ENCODE data around the gene KIFC3.

KIFC3 gene

DNA sequence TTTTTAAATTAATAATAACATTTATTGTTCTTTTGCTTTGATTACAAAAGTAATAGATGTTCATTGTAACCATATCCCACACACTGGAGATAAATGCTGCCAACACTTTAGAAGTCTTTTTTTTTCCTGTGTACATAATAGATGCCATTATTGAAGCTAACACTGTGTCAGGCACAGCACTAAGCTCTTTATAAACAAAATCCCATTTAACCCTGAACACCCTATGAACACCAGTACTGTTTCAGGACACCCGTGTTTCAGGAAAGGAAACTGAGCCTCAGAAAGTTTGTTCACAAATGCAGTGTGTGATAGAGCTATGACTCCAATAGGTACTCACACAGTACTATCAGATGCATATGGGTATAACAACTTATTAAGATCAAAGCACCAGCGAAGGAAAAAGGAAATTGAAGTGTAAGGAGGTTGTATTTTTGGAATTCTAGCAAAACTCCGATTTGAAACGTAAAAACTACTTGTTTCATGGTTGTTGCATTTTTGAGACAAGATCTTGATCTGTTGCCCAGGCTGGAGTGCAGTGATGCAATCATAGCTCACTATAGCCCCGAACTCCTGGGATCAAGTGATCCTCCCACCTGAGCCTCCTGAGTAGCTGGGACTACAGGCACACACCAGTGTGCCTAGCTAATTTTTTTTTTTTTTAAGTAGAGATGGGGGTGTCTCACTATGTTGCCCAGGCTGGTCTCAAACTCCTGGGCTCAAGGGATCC lies 2.0 kb upstream of the KIFC3 start:
- Histone ChIP-seq H3K4me1 (ENCODE audit: low read length) (peaks cover 10% of the 10 kb centered on the region), H3K4me2 (ENCODE audit: low read length) (no peak overlapping the region)
- TF ChIP-seq EZH2phosphoT487 (IDR thresholded peaks at IDR 0.05; ENCODE audit: low read depth): no peak
- TF ChIP-seq, protein P1, sequence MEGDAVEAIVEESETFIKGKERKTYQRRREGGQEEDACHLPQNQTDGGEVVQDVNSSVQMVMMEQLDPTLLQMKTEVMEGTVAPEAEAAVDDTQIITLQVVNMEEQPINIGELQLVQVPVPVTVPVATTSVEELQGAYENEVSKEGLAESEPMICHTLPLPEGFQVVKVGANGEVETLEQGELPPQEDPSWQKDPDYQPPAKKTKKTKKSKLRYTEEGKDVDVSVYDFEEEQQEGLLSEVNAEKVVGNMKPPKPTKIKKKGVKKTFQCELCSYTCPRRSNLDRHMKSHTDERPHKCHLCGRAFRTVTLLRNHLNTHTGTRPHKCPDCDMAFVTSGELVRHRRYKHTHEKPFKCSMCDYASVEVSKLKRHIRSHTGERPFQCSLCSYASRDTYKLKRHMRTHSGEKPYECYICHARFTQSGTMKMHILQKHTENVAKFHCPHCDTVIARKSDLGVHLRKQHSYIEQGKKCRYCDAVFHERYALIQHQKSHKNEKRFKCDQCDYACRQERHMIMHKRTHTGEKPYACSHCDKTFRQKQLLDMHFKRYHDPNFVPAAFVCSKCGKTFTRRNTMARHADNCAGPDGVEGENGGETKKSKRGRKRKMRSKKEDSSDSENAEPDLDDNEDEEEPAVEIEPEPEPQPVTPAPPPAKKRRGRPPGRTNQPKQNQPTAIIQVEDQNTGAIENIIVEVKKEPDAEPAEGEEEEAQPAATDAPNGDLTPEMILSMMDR (IDR thresholded peaks at IDR 0.05; ENCODE audit: low read depth, low read length): no peak

DNA sequence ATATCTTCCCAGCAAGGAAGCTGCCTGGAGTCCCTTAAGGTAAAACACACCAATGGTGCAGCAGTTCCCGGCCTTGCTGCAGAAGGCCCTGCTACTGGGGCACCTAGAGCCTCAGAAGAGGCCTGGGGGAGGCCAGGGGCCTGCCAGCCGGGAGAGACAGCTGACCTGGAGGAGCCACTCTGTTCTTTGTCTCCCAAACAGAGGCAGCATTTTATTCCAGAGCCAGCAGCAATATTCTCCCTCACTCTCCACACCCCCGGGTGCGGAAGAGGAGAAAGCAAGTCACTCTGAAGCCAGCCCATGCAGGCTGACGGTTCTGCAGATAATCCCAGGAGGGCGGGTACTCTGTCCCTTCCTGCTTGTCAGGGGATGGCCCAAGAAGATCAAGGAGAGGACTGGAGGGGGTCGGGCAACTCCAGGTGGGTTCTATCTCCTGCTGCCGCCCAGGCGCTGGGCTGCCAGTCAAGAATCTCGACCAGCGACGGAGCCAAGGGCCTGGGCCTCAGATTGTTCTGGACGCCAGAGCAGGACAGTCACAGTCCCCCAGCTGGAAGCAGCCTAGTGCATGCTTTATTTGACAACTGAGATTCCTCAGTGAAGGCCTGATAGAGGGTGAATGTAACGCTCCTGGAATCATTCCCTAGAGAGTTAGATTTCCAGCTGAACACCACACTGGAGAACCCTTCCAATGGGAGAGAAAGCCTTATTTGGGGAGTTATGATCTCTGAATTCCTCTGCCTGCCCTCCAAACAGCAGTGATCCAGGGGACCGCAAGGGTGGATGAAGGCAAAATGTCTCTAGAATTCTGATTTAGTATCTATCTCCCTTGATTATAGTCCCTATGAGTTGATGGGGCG lies 1.1 kb upstream of the KIFC3 start:
- no peaks in the 10 kb centered on the region for H3K9me3 ChIP-seq (ENCODE audit: insufficient read depth, low read length)
- no peak overlapping the region for H3K9ac ChIP-seq (ENCODE audit: low read length)
- no peak for TF ChIP-seq EZH2phosphoT487 (IDR thresholded peaks at IDR 0.05; ENCODE audit: low read depth)
- TF ChIP-seq, protein P1 (IDR thresholded peaks at IDR 0.05; ENCODE audit: low read depth, low read length): no peak
- H3K4me3 ChIP-seq (ENCODE audit: low read length): no peak overlapping the region
- no peak overlapping the region for H2AFZ ChIP-seq (ENCODE audit: low read depth, low read length)
- H3K27me3 ChIP-seq (ENCODE audit: low read depth, low read length): peaks cover 45% of the 10 kb centered on the region
- no peaks in the 10 kb centered on the region for H3K79me2 ChIP-seq (ENCODE audit: low read length)
- peaks cover 6% of the 10 kb centered on the region for H3K4me1 ChIP-seq (ENCODE audit: low read length)
- no peaks in the 10 kb centered on the region for H4K20me1 ChIP-seq (ENCODE audit: insufficient read depth, low read length)
- no peak overlapping the region for H3K4me2 ChIP-seq (ENCODE audit: low read length)
- H3K36me3 ChIP-seq (replicated peaks; ENCODE audit: low read depth, low read length): no peaks in the 10 kb centered on the region
- H3K27ac ChIP-seq (ENCODE audit: low read length): no peak overlapping the region

More for the DNA sequence above, 2.0 kb upstream of the KIFC3 start:
- no peak overlapping the region for H3K27ac ChIP-seq (ENCODE audit: low read length)
- no peaks in the 10 kb centered on the region for H3K36me3 ChIP-seq (replicated peaks; ENCODE audit: low read depth, low read length)
- H3K4me3 ChIP-seq (ENCODE audit: low read length): no peak overlapping the region
- no peaks in the 10 kb centered on the region for H3K9me3 ChIP-seq (ENCODE audit: insufficient read depth, low read length)
- peaks cover 39% of the 10 kb centered on the region for H3K27me3 ChIP-seq (ENCODE audit: low read depth, low read length)
- H2AFZ ChIP-seq (ENCODE audit: low read depth, low read length): no peak overlapping the region
- no peaks in the 10 kb centered on the region for H4K20me1 ChIP-seq (ENCODE audit: insufficient read depth, low read length)
- no peaks in the 10 kb centered on the region for H3K79me2 ChIP-seq (ENCODE audit: low read length)
- no peak overlapping the region for H3K9ac ChIP-seq (ENCODE audit: low read length)

DNA sequence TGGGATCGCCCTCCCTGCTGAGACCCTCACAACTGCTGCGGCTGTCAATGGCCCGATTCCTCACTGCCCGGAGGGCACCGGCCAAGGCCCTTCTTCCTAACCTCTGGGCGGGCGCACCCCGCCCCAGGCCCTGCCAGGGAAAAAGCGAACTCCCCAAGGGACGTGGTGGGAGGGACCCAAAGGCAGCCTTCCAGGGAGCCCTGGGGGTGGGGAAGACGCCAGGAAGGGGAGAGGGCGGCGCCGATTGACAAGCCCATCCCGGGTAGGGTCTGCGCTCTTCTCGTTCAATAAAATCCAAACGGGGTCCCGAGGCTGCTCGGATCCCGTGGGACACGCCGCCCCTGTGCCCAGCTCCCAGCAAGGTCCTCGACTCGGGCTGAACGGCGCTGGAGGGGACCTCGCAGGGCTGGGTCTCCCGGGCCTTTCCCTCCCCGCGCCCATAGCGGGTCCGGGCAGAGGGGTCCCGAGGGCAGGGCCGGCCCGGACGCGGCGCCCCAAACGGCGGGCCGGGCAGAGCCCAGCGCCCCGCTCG lies 416 bp downstream of the KIFC3 start:
- no peak overlapping the region for H2AFZ ChIP-seq (ENCODE audit: low read depth, low read length)
- no peaks in the 10 kb centered on the region for H3K36me3 ChIP-seq (replicated peaks; ENCODE audit: low read depth, low read length)
- no peak overlapping the region for H3K27ac ChIP-seq (ENCODE audit: low read length)
- H3K4me3 ChIP-seq (ENCODE audit: low read length): no peak overlapping the region
- TF ChIP-seq, protein P1 (IDR thresholded peaks at IDR 0.05; ENCODE audit: low read depth, low read length): no peak
- TF ChIP-seq EZH2phosphoT487 (IDR thresholded peaks at IDR 0.05; ENCODE audit: low read depth): no peak
- H4K20me1 ChIP-seq (ENCODE audit: insufficient read depth, low read length): no peaks in the 10 kb centered on the region
- H3K4me2 ChIP-seq (ENCODE audit: low read length): no peak overlapping the region
- H3K27me3 ChIP-seq (ENCODE audit: low read depth, low read length): peaks cover 40% of the 10 kb centered on the region
- H3K9me3 ChIP-seq (ENCODE audit: insufficient read depth, low read length): no peaks in the 10 kb centered on the region
- H3K9ac ChIP-seq (ENCODE audit: low read length): no peak overlapping the region
- H3K4me1 ChIP-seq (ENCODE audit: low read length): no peaks in the 10 kb centered on the region
- no peaks in the 10 kb centered on the region for H3K79me2 ChIP-seq (ENCODE audit: low read length)

Data from OCI-LY3 (cell line).